GM12891 (cell line): ENCODE measurements around the gene BACE1.

Experiments used
- PAX5 ChIP-seq: IDR thresholded peaks from 2 replicates; pipeline ENCODE4 v1.6.1; 2011; ENCODE audit warnings: low read length, moderate library complexity, mild to moderate bottlenecking; ENCODE audit not compliant: insufficient read depth, severe bottlenecking
- POLR2A ChIP-seq: IDR thresholded peaks from 2 replicates; pipeline ENCODE4 v1.6.1; 2011; ENCODE audit warnings: low read depth, low read length, control low read depth
- POLR2AphosphoS5 ChIP-seq: IDR thresholded peaks from 2 replicates; pipeline ENCODE4 v1.6.1; 2011; ENCODE audit warnings: low read depth, low read length, control low read depth
- POU2F2 ChIP-seq: IDR thresholded peaks from 2 replicates; pipeline ENCODE4 v1.6.1; 2011; ENCODE audit warnings: low read depth, mild to moderate bottlenecking, control low read depth, low read length, moderate library complexity
- SPI1 ChIP-seq: IDR thresholded peaks from 2 replicates; pipeline ENCODE4 v1.6.1; 2011; ENCODE audit warnings: low read depth, low read length, control low read depth
- TAF1 ChIP-seq: IDR thresholded peaks from 2 replicates; pipeline ENCODE4 v1.6.1; 2011; ENCODE audit warnings: low read depth, low read length, control low read depth

GRCh38 chr11:117249571-117249970 is 66.5 kb downstream of the BACE1 start:
- TF ChIP-seq POLR2A (no peak), POLR2AphosphoS5 (no peak), POU2F2 (no peak), TAF1 (no peak), SPI1 (no peak), PAX5 (no peak)
